Activated T-cell treated with anti-CD3 and anti-CD28 coated beads, Interleukin-2, amount 50 U/mL, for 72 hours (primary cell): ENCODE data around the gene VOPP1. TPM values are rescaled to one million over a fixed set of nuclear protein-coding genes. Genes with fewer than 3 reads are reported as not detected.
A peak's percentile ranks its signal among the peaks of the same experiment; 100 is the strongest.

Experiments
- ATAC-seq, 2 donors: fragments of 150-1000 bp; cut with Tn5 transposase; replicated peaks in 1 of 2; 2 replicates each; pipeline ENCODE4 v1.10.0; 2021; ENCODE audit warnings: moderate library complexity in 2 of 2, mild to moderate bottlenecking in 1 of 2
- DNase-seq, 2 donors: peaks; one replicate each; pipeline ENCODE4 v3.0.0; 2021 to 2022; ENCODE audit warnings: mixed read lengths in 1 of 2
- H3K27ac Mint-ChIP-seq: one replicate; pipeline ENCODE4 v1.8.0; 2022; ENCODE audit warnings: mild to moderate bottlenecking, moderate library complexity, mixed read lengths
- H3K27me3 Mint-ChIP-seq: one replicate; pipeline ENCODE4 v1.8.0; 2022; ENCODE audit warnings: low read depth, mixed read lengths
- H3K36me3 Mint-ChIP-seq, 2 donors: one replicate each; pipeline ENCODE4 v1.8.0; 2022; ENCODE audit warnings: mixed read lengths in 2 of 2, mild to moderate bottlenecking in 1 of 2; ENCODE audit not compliant: insufficient read depth in 2 of 2
- H3K4me1 Mint-ChIP-seq: one replicate; pipeline ENCODE4 v1.8.0; 2022; ENCODE audit warnings: low read depth, mixed read lengths
- H3K4me3 Mint-ChIP-seq, 2 donors: one replicate each; pipeline ENCODE4 v1.8.0; 2022; ENCODE audit warnings: mild to moderate bottlenecking in 2 of 2, mixed read lengths in 2 of 2, moderate library complexity in 2 of 2
- H3K9me3 Mint-ChIP-seq, 2 donors: one replicate each; pipeline ENCODE4 v1.8.0; 2022; ENCODE audit warnings: mixed read lengths in 2 of 2
- total RNA-seq, 2 donors: library from RNA; stranded (reverse); gene quantifications; one replicate each; pipeline ENCODE4 v1.2.3, GENCODE V29; 2022

VOPP1 gene
- total RNA-seq, 2 donors from 2014 or later: 90.8 to 91.1 TPM

- Mint-ChIP-seq H3K36me3 (peaks cover 7 to 24% of the 10 kb centered on the region in 2 donors), H3K27me3 (no peaks in the 10 kb centered on the region), H3K27ac (peak overlapping the region; percentile 72), H3K4me3 (peak overlapping the region in 1 of 2 donors; percentile 12), H3K9me3 (no peaks in the 10 kb centered on the region), H3K4me1 (peaks cover 83% of the 10 kb centered on the region)
- ATAC-seq (peak in 1 of 2 donors; percentile 33), DNase-seq (no peak)
Measured at GRCh38 chr7:55558962-55559920, 13.1 kb downstream of the VOPP1 start.

DNA sequence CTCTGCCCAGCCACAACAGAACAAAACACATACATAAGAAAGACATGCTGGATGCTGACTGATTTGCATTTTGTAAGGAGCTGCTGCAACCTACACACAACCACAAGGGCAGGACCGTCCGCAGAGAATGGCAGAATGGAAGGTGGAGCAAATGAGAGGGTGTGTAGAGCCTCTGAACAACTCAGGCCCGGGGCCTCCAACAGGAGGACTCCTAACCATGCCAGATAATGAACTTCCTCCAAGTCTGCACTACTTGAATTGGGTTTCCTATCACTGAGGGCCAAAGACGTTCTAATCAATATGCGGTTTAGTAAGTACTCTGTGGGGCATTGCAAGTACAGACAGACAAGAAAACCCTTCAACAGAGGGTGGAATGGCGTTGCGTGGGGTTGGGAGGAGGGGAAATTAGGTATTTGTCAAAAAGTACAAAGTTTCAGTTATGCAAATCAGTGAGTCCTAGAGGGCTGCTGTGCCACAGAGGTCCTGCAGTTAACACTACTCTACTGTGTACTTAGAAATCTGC, 14.6 kb downstream of the VOPP1 start:
- H3K4me3 Mint-ChIP-seq: peak overlapping the region; percentile 68 to 75
- H3K27me3 Mint-ChIP-seq: no peaks in the 10 kb centered on the region
- H3K27ac Mint-ChIP-seq: peak overlapping the region; percentile 81
- ATAC-seq: peak; percentile 69 to 78
- H3K9me3 Mint-ChIP-seq: no peaks in the 10 kb centered on the region
- peaks cover 93% of the 10 kb centered on the region for H3K4me1 Mint-ChIP-seq
- peaks cover 15 to 29% of the 10 kb centered on the region in 2 donors for H3K36me3 Mint-ChIP-seq
- DNase-seq: peak in 1 of 2 donors; percentile 46

- Mint-ChIP-seq H3K27me3 (no peaks in the 10 kb centered on the region), H3K27ac (peak overlapping the region; percentile 95), H3K4me3 (peak overlapping the region; percentile 68 to 75), H3K4me1 (peaks cover 95% of the 10 kb centered on the region), H3K36me3 (peaks cover 15 to 27% of the 10 kb centered on the region in 2 donors), H3K9me3 (no peaks in the 10 kb centered on the region)
- ATAC-seq: peak; percentile 65
- no peak for DNase-seq
Measured at GRCh38 chr7:55556492-55556891, 15.8 kb downstream of the VOPP1 start.

GRCh38 chr7:55556031-55556430, 16.3 kb downstream of the VOPP1 start:
- DNase-seq: no peak
- ATAC-seq: peak; percentile 27 to 32
- H3K9me3 Mint-ChIP-seq: no peaks in the 10 kb centered on the region
- peak overlapping the region; percentile 68 to 75 for H3K4me3 Mint-ChIP-seq
- peak overlapping the region; percentile 95 for H3K27ac Mint-ChIP-seq
- no peaks in the 10 kb centered on the region for H3K27me3 Mint-ChIP-seq
- peaks cover 95% of the 10 kb centered on the region for H3K4me1 Mint-ChIP-seq
- peaks cover 15 to 26% of the 10 kb centered on the region in 2 donors for H3K36me3 Mint-ChIP-seq

GRCh38 chr7:55555160-55555559, 17.1 kb downstream of the VOPP1 start:
- ATAC-seq (no peak), DNase-seq (no peak)
- H3K9me3 Mint-ChIP-seq: no peaks in the 10 kb centered on the region
- H3K27ac Mint-ChIP-seq: peak overlapping the region; percentile 1
- H3K4me1 Mint-ChIP-seq: peaks cover 95% of the 10 kb centered on the region
- no peak overlapping the region for H3K4me3 Mint-ChIP-seq
- H3K27me3 Mint-ChIP-seq: no peaks in the 10 kb centered on the region
- peaks cover 14 to 19% of the 10 kb centered on the region in 2 donors for H3K36me3 Mint-ChIP-seq

GRCh38 chr7:55554038-55554437, 18.3 kb downstream of the VOPP1 start:
- Mint-ChIP-seq H3K27me3 (no peaks in the 10 kb centered on the region), H3K27ac (peak overlapping the region; percentile 76), H3K4me3 (peak overlapping the region; percentile 4 to 46), H3K4me1 (peaks cover 94% of the 10 kb centered on the region), H3K9me3 (no peaks in the 10 kb centered on the region), H3K36me3 (peaks cover 14 to 19% of the 10 kb centered on the region in 2 donors)
- ATAC-seq: no peak
- no peak for DNase-seq

- DNase-seq (no peak), ATAC-seq (no peak)
- Mint-ChIP-seq H3K4me1 (peaks cover 94% of the 10 kb centered on the region), H3K27me3 (no peaks in the 10 kb centered on the region), H3K27ac (no peak overlapping the region), H3K9me3 (no peaks in the 10 kb centered on the region), H3K4me3 (no peak overlapping the region), H3K36me3 (peaks cover 17 to 19% of the 10 kb centered on the region in 2 donors)
Measured at GRCh38 chr7:55553024-55553345, 19.3 kb downstream of the VOPP1 start.

- no peaks in the 10 kb centered on the region for H3K9me3 Mint-ChIP-seq
- peaks cover 17 to 19% of the 10 kb centered on the region in 2 donors for H3K36me3 Mint-ChIP-seq
- ATAC-seq: no peak
- H3K4me3 Mint-ChIP-seq: no peak overlapping the region
- H3K27ac Mint-ChIP-seq: no peak overlapping the region
- no peak for DNase-seq
- peaks cover 94% of the 10 kb centered on the region for H3K4me1 Mint-ChIP-seq
- no peaks in the 10 kb centered on the region for H3K27me3 Mint-ChIP-seq
Measured at GRCh38 chr7:55552320-55553023, 19.8 kb downstream of the VOPP1 start.

DNA sequence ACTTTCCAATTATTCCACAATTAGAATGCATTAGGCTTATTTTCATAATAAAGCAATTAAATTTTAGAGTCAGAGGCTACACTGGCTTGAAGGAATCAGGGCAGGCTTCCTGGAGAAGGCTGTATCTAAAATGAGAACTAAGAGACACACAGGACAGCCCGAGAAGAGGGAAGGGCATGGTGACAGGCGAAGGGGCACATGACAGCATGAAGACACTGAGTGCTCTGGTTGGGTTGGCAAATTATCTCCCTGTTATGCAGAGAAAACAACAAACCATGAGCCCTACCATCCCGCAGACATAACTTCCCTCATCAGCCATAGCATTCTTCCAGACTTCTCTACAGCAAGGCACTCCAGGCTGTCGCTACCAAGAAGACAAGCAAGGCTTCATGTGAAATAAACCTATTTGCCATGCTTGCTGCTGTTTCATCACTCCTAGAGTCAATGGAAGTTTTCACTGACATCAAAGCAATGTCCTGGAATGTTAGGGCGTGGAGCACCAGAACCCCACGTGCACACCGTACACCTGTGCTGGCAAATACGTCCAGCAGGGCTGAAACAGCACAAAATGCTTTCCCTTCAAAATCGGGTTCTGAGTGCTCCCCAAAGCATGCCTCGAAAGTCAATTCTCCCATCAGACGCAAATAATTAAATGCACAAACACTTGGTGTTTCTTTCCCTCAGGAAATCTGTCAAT, 21.3 kb downstream of the VOPP1 start:
- H3K36me3 Mint-ChIP-seq: peaks cover 16 to 19% of the 10 kb centered on the region in 2 donors
- no peaks in the 10 kb centered on the region for H3K27me3 Mint-ChIP-seq
- no peak overlapping the region for H3K27ac Mint-ChIP-seq
- H3K4me1 Mint-ChIP-seq: peaks cover 94% of the 10 kb centered on the region
- DNase-seq (no peak), ATAC-seq (no peak)
- H3K9me3 Mint-ChIP-seq: no peaks in the 10 kb centered on the region
- no peak overlapping the region for H3K4me3 Mint-ChIP-seq

- no peaks in the 10 kb centered on the region for H3K27me3 Mint-ChIP-seq
- peaks cover 93% of the 10 kb centered on the region for H3K4me1 Mint-ChIP-seq
- H3K36me3 Mint-ChIP-seq: peaks cover 16 to 20% of the 10 kb centered on the region in 2 donors
- no peak for ATAC-seq
- H3K4me3 Mint-ChIP-seq: no peak overlapping the region
- H3K27ac Mint-ChIP-seq: no peak overlapping the region
- H3K9me3 Mint-ChIP-seq: no peaks in the 10 kb centered on the region
- DNase-seq: no peak
Measured at GRCh38 chr7:55550010-55550663, 22.2 kb downstream of the VOPP1 start.

- Mint-ChIP-seq H3K27ac (no peak overlapping the region), H3K36me3 (peaks cover 14 to 18% of the 10 kb centered on the region in 2 donors), H3K4me3 (no peak overlapping the region), H3K27me3 (no peaks in the 10 kb centered on the region), H3K9me3 (no peaks in the 10 kb centered on the region), H3K4me1 (peaks cover 93% of the 10 kb centered on the region)
- ATAC-seq (no peak), DNase-seq (no peak)
Measured at GRCh38 chr7:55549457-55549856, 22.8 kb downstream of the VOPP1 start.

GRCh38 chr7:55548295-55548731, 24.0 kb downstream of the VOPP1 start:
- peaks cover 88% of the 10 kb centered on the region for H3K4me1 Mint-ChIP-seq
- peak overlapping the region; percentile 8 to 52 for H3K4me3 Mint-ChIP-seq
- DNase-seq (no peak), ATAC-seq (no peak)
- H3K36me3 Mint-ChIP-seq: peaks cover 11 to 19% of the 10 kb centered on the region in 2 donors
- no peaks in the 10 kb centered on the region for H3K27me3 Mint-ChIP-seq
- H3K9me3 Mint-ChIP-seq: no peaks in the 10 kb centered on the region
- H3K27ac Mint-ChIP-seq: no peak overlapping the region
